ENCODE measurements around the gene APLN.

Gene APLN

GRCh38 chrX:129665916-129666644, 11.3 kb upstream of the APLN start:
- H3K4me3 ChIP-seq (replicated peaks; ENCODE audit: low read depth, low read length): no peak overlapping the region
- no peak for TF ChIP-seq CTCF (IDR thresholded peaks at IDR 0.05; ENCODE audit: low read length, missing control alignments)
- peak; percentile 85 for DNase-seq (ENCODE audit: low read depth)

GRCh38 chrX:129663171-129663570, 8.4 kb upstream of the APLN start:
- peak; percentile 84 for DNase-seq (ENCODE audit: low read depth)
- TF ChIP-seq CTCF (IDR thresholded peaks at IDR 0.05; ENCODE audit: low read length, missing control alignments): no peak
- no peak overlapping the region for H3K4me3 ChIP-seq (replicated peaks; ENCODE audit: low read depth, low read length)

GRCh38 chrX:129661369-129661768, 6.6 kb upstream of the APLN start:
- DNase-seq (ENCODE audit: low read depth): no peak
- no peak overlapping the region for H3K4me3 ChIP-seq (replicated peaks; ENCODE audit: low read depth, low read length)
- no peak for TF ChIP-seq CTCF (IDR thresholded peaks at IDR 0.05; ENCODE audit: low read length, missing control alignments)

- no peak overlapping the region for H3K4me3 ChIP-seq (replicated peaks; ENCODE audit: low read depth, low read length)
- TF ChIP-seq CTCF (IDR thresholded peaks at IDR 0.05; ENCODE audit: low read length, missing control alignments): no peak
- DNase-seq (ENCODE audit: low read depth): no peak
These were observed 5.1 kb upstream of the APLN start for GRCh38 chrX:129659861-129660260.

GRCh38 chrX:129659141-129659540, 4.4 kb upstream of the APLN start:
- no peak for TF ChIP-seq CTCF (IDR thresholded peaks at IDR 0.05; ENCODE audit: low read length, missing control alignments)
- DNase-seq (ENCODE audit: low read depth): no peak

GRCh38 chrX:129658429-129658828, 3.7 kb upstream of the APLN start:
- TF ChIP-seq CTCF (IDR thresholded peaks at IDR 0.05; ENCODE audit: low read length, missing control alignments): no peak
- no peak for DNase-seq (ENCODE audit: low read depth)
- no peak overlapping the region for H3K4me3 ChIP-seq (replicated peaks; ENCODE audit: low read depth, low read length)

More at GRCh38 chrX:129659141-129659540, 4.4 kb upstream of the APLN start:
- H3K4me3 ChIP-seq (replicated peaks; ENCODE audit: low read depth, low read length): no peak overlapping the region

Data from fibroblast of pulmonary artery (primary cell).